GM23338 (cell line): Measurements from ENCODE around the gene C22orf39. TPM values are rescaled to one million over a fixed set of nuclear protein-coding genes. Genes with fewer than 3 reads are reported as not detected.

ENCODE experiments used
- ATAC-seq: fragments of 200-7000 bp; cut with Tn5 transposase; 3 replicates; pipeline ENCODE4 v1.9.1; 2020
- DNase-seq: peaks from one replicate; pipeline ENCODE4 v3.0.0-alpha.2; 2015; ENCODE audit warnings: low spot score
- H2AFZ ChIP-seq: fragments of 200-600 bp; sonication (generic); 2 replicates; pipeline ENCODE4 v1.8.0; 2016; ENCODE audit warnings: antibody characterized with exemption, mild to moderate bottlenecking, moderate library complexity
- H3F3A ChIP-seq: fragments of 200-600 bp; sonication (generic); replicated peaks from 2 replicates; pipeline ENCODE4 v1.8.0; 2017; ENCODE audit warnings: antibody characterized with exemption, mixed run types, low read depth
- H3K27ac ChIP-seq: fragments of 200-600 bp; sonication (generic); 2 replicates; pipeline ENCODE4 v1.6.1; 2016; ENCODE audit warnings: low read depth
- H3K27me3 ChIP-seq: fragments of 200-600 bp; sonication (generic); 2 replicates; pipeline ENCODE4 v1.8.0; 2016; ENCODE audit warnings: mild to moderate bottlenecking, mixed run types, moderate library complexity; ENCODE audit not compliant: insufficient read depth
- H3K36me3 ChIP-seq: fragments of 200-600 bp; sonication (generic); 2 replicates; pipeline ENCODE4 v1.8.0; 2016; ENCODE audit warnings: mild to moderate bottlenecking; ENCODE audit not compliant: insufficient read depth
- H3K4me1 ChIP-seq: fragments of 200-600 bp; sonication (generic); 2 replicates; pipeline ENCODE4 v1.8.0; 2016; ENCODE audit warnings: mild to moderate bottlenecking, moderate library complexity; ENCODE audit not compliant: insufficient read depth
- H3K4me2 ChIP-seq: fragments of 200-600 bp; sonication (generic); 2 replicates; pipeline ENCODE4 v1.7.1; 2017; ENCODE audit warnings: mixed run types
- H3K4me3 ChIP-seq: fragments of 200-600 bp; sonication (generic); 2 replicates; pipeline ENCODE4 v1.6.1; 2016; ENCODE audit warnings: mixed run types
- H3K79me2 ChIP-seq: fragments of 200-600 bp; sonication (generic); replicated peaks from 2 replicates; pipeline ENCODE4 v1.8.0; 2017; ENCODE audit warnings: mild to moderate bottlenecking; ENCODE audit not compliant: insufficient read depth
- H3K9me2 ChIP-seq: fragments of 200-600 bp; sonication (generic); 2 replicates; pipeline ENCODE4 v1.8.0; 2017; ENCODE audit not compliant: insufficient read depth
- H4K20me1 ChIP-seq: fragments of 200-600 bp; sonication (generic); replicated peaks from 2 replicates; pipeline ENCODE4 v1.8.0; 2017; ENCODE audit warnings: mild to moderate bottlenecking; ENCODE audit not compliant: insufficient read depth
- H3K27ac Mint-ChIP-seq: 2 replicates; pipeline ENCODE4 v1.8.0; 2020; ENCODE audit warnings: inconsistent platforms, mild to moderate bottlenecking, moderate library complexity, mixed read lengths
- H3K27me3 Mint-ChIP-seq: 3 replicates; pipeline ENCODE4 v1.8.0; 2022; ENCODE audit warnings: low read depth, mild to moderate bottlenecking, moderate library complexity, mixed read lengths, inconsistent platforms; ENCODE audit not compliant: insufficient read depth, poor library complexity
- H3K36me3 Mint-ChIP-seq: 3 replicates; pipeline ENCODE4 v1.8.0; 2021; ENCODE audit warnings: low read depth, mild to moderate bottlenecking, inconsistent platforms, moderate library complexity, mixed read lengths
- H3K4me1 Mint-ChIP-seq: 3 replicates; pipeline ENCODE4 v1.8.0; 2020; ENCODE audit warnings: mild to moderate bottlenecking, inconsistent platforms, mixed read lengths
- H3K4me3 Mint-ChIP-seq: 3 replicates; pipeline ENCODE4 v1.8.0; 2021; ENCODE audit warnings: moderate library complexity, mild to moderate bottlenecking, inconsistent platforms, mixed read lengths
- H3K9me3 Mint-ChIP-seq: 3 replicates; pipeline ENCODE4 v1.8.0; 2020; ENCODE audit warnings: moderate library complexity, mild to moderate bottlenecking, inconsistent platforms, mixed read lengths
- CREB1 ChIP-seq: fragments of 250-450 bp; sonication (Bioruptor Pico); IDR thresholded peaks from 2 replicates; pipeline ENCODE4 v1.5.0; 2020; ENCODE audit warnings: low read depth, mild to moderate bottlenecking, moderate library complexity
- ETS1 ChIP-seq: IDR thresholded peaks from 2 replicates; pipeline ENCODE4 v1.6.1; 2016; ENCODE audit warnings: antibody characterized with exemption
- EZH2 ChIP-seq: fragments of 200-600 bp; sonication (generic); IDR thresholded peaks from one replicate; pipeline ENCODE4 v1.8.0; 2017; ENCODE audit warnings: antibody characterized with exemption, mild to moderate bottlenecking, low read depth; ENCODE audit not compliant: unreplicated experiment
- EZH2phosphoT487 ChIP-seq: fragments of 200-600 bp; sonication (generic); IDR thresholded peaks from one replicate; pipeline ENCODE4 v1.8.1; 2018; ENCODE audit warnings: antibody characterized with exemption; ENCODE audit not compliant: unreplicated experiment
- JUNB ChIP-seq: IDR thresholded peaks from one replicate; pipeline ENCODE4 v1.6.1; 2016; ENCODE audit warnings: antibody characterized with exemption; ENCODE audit not compliant: unreplicated experiment
- NANOG ChIP-seq: IDR thresholded peaks from 2 replicates; pipeline ENCODE4 v1.6.1; 2016; ENCODE audit warnings: antibody characterized with exemption, borderline replicate concordance
- POLR2AphosphoS5 ChIP-seq: IDR thresholded peaks from 2 replicates; pipeline ENCODE4 v1.6.1; 2016; ENCODE audit warnings: antibody characterized with exemption, low read depth
- REST ChIP-seq: IDR thresholded peaks from one replicate; pipeline ENCODE4 v1.6.1; 2018; ENCODE audit warnings: antibody characterized with exemption; ENCODE audit not compliant: unreplicated experiment
- ZNF114 ChIP-seq: fragments of 250-450 bp; sonication (Bioruptor Pico); IDR thresholded peaks from 2 replicates; pipeline ENCODE4 v1.5.0; 2020; ENCODE audit warnings: mild to moderate bottlenecking, moderate library complexity
- ZNF331 ChIP-seq: fragments of 250-450 bp; sonication (Bioruptor Pico); IDR thresholded peaks from 2 replicates; pipeline ENCODE4 v1.5.0; 2020; ENCODE audit warnings: low read depth, mild to moderate bottlenecking, moderate library complexity
- polyA plus RNA-seq: library from polyadenylated mRNA; unstranded; fragments of >200 nt; fragmentation: Nextera tagmentation; extraction: Ambion mirVana; gene quantifications from 2 replicates; pipeline ENCODE4 v1.2.1, GENCODE V29; 2016
- total RNA-seq: library from RNA; depleted of rRNA; stranded (reverse); fragments of >200 nt; shearing (Covaris generic); gene quantifications from 2 replicates; pipeline ENCODE4 v1.2.3, GENCODE V29; 2014

Gene C22orf39
- total and polyA plus RNA-seq, 2 experiments from 2014 or later: 37.4 to 40.2 TPM

GRCh38 chr22:19402642-19403191, 44.8 kb downstream of the C22orf39 start (continued):
- TF ChIP-seq REST: no peak
- TF ChIP-seq JUNB: no peak
- TF ChIP-seq POLR2AphosphoS5: no peak
- TF ChIP-seq EZH2phosphoT487: no peak
- TF ChIP-seq CREB1 (CRISPR knock-in tag): no peak
- no peak for TF ChIP-seq ZNF114
- no peak for TF ChIP-seq ZNF331 (CRISPR knock-in tag)

DNA sequence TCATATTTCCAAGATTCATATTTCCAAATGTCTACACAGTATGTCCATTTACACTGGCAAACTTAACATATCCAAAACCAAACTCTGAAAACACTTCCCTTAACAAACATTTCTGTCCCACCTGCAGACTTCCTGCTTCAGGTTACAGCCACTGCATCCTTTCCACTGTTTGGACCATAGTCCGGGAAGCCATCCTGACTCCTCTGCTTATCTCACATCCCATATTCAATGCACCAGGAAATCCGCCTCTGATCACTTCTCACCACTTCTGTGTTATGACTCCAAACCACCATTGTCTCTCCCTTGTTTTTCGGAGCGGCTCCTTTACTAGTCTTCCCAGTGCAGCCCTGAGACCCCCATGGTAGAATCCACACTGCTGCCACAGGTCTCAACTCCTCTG, 46.0 kb downstream of the C22orf39 start:
- Histone ChIP-seq H3F3A (no peaks in the 10 kb centered on the region), H3K27ac (no peak overlapping the region), H3K36me3 (peaks cover 18% of the 10 kb centered on the region), H3K9me2 (no peaks in the 10 kb centered on the region), H2AFZ (no peak overlapping the region), H3K4me1 (no peaks in the 10 kb centered on the region), H3K79me2 (peaks cover 3% of the 10 kb centered on the region; the same call in 1 of the 2 replicates), H3K27me3 (no peaks in the 10 kb centered on the region), H4K20me1 (peaks cover 13% of the 10 kb centered on the region), H3K4me3 (no peak overlapping the region), H3K4me2 (no peak overlapping the region)
- H3K27me3 Mint-ChIP-seq: peaks cover 12% of the 10 kb centered on the region
- ATAC-seq: no peak
- H3K36me3 Mint-ChIP-seq: peaks cover 59% of the 10 kb centered on the region
- no peaks in the 10 kb centered on the region for H3K9me3 Mint-ChIP-seq
- no peaks in the 10 kb centered on the region for H3K4me1 Mint-ChIP-seq
- H3K27ac Mint-ChIP-seq: no peak overlapping the region
- no peak overlapping the region for H3K4me3 Mint-ChIP-seq
- no peak for TF ChIP-seq EZH2
- DNase-seq: no peak

GRCh38 chr22:19400881-19401280, 46.6 kb downstream of the C22orf39 start:
- Mint-ChIP-seq H3K36me3 (peaks cover 56% of the 10 kb centered on the region), H3K27ac (no peak overlapping the region), H3K9me3 (no peaks in the 10 kb centered on the region), H3K4me3 (no peak overlapping the region), H3K4me1 (no peaks in the 10 kb centered on the region), H3K27me3 (peaks cover 13% of the 10 kb centered on the region)
- Histone ChIP-seq H3K27ac (no peak overlapping the region), H4K20me1 (peaks cover 13% of the 10 kb centered on the region), H3K4me2 (no peak overlapping the region), H3K36me3 (peaks cover 12% of the 10 kb centered on the region), H3K9me2 (no peaks in the 10 kb centered on the region), H3K27me3 (no peaks in the 10 kb centered on the region), H3F3A (no peaks in the 10 kb centered on the region), H3K79me2 (0 out of 2 replicates have a peak, but pooled peaks cover 3% of the 10 kb centered on the region), H3K4me1 (no peaks in the 10 kb centered on the region), H2AFZ (no peak overlapping the region), H3K4me3 (no peak overlapping the region)
- ATAC-seq (no peak), DNase-seq (no peak)
- TF ChIP-seq NANOG (no peak), POLR2AphosphoS5 (no peak), JUNB (no peak), EZH2phosphoT487 (no peak), CREB1 (CRISPR knock-in tag) (no peak), ETS1 (no peak), ZNF331 (CRISPR knock-in tag) (no peak)
